HG03139 (cell line): ENCODE data around the gene GSTK1.
"Not testable (repeated sequence)": the region's sequence is repeated elsewhere in the genome, so short reads cannot be mapped to it uniquely, and the experiment has no call there.

Experiments
- ATAC-seq: cut with Tn5 transposase; IDR thresholded peaks from one replicate; pipeline ENCODE4 v1.9.1; 2021; ENCODE audit not compliant: unreplicated experiment

GSTK1 gene

DNA sequence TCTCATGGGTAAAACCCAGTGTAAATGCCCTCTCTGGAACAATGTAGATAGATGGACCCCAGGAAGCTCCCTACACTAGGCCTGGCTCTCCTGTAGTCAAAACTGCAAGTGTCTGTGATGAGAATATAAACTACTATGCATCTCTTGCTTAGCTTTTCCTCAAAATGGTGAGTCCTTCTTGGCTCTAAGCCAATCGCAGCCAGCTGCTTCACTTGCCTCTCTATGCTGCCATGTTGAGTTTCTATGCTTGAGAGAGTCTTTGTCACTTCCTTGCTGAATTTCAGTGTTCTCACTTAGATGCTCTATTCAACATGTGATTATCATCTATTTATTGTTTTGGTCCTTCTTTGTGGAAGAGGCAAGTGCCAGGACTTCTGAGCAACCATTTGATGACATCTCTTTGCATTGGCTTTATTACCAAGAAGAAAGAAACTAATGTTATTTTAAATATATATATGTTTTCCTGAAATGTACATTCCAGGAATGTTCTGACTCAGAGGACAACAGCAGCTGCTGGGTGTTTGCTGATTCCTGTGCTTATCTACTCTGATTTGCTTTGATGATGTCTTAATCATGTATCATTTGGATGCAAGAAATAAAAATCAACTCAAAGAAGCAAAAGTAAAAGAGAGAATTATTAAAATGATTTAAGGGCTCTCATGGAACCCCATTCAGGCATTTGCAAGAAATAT, 24.8 kb upstream of the GSTK1 start:
- ATAC-seq = no peak

DNA sequence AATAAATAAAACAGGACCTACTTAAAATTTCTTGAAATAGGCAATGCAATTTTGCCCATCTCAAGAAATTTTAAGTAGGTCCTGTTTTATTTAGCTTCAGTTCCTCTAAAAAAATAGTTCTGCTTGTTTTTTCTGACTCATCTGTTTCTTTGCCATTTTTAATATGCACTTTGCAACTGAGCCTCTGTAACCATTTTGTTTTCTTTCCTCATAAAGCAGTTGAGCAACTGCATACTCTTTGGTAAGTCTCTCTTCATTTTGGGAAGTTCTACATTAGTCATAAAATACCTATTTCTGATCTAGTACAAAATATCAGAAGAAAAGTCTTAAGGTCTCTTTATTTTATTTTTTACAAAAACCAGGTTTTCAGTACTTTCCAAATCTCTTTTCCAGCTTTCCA, 23.4 kb upstream of the GSTK1 start:
- no peak for ATAC-seq

DNA sequence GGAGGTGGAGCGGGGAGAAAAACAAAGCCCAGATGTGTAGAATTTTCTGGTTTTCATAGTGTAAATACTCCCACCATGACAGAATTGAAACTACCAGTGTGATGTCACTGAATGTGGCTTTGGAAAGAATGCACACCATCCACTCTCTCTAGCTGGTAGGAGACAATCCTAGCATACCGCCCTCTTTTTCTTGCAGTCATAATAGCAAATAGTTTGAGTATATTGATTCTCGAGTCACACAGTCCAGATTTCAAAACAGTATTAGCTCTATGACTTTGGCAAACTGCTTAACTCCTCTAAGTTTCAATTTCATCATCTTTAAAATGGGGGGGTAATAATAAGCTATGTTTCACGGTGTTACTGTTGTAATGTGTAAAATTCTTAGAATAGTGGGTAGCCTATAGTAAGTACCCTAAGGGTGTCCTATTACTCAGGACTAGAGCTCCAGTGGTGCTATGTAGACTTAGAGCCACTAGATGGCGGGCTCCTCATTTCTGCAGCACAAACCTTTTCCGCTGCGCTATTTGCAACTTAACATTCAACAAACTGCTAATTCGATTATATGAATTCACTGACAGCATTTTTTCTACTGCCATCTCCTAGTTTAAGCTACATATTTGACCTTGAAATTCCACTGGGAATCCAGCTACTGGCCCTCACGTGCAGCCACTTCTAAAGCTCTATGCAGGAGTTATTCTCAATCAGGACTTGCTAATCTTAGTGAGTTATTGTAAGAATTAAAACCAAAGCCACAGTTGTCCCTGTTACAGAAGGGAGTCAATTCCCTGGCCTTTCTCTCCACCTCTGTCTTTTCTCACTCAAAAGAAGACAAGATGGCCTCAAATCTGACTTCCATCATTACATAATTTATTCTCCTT, 22.7 kb upstream of the GSTK1 start:
- ATAC-seq = peak; percentile 94

DNA sequence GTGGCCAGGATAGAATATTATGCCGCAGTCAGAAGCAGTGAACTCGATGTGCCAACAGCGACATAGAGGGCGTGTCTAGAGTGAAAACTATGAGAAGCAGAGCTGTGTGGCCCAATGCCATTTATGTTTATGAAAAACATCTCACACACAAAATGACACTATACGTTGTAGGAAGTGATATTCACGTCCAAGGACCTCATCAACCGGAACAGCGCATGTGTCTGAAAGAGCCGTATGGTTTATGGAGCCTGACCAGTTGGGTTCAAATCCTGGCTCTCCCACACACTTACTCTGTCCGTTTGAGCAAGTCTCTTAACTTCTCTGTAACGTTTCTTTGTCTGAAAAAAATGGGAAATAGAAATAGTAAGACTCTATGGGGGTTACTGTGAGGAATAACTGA, 20.9 kb upstream of the GSTK1 start:
- no peak for ATAC-seq

DNA sequence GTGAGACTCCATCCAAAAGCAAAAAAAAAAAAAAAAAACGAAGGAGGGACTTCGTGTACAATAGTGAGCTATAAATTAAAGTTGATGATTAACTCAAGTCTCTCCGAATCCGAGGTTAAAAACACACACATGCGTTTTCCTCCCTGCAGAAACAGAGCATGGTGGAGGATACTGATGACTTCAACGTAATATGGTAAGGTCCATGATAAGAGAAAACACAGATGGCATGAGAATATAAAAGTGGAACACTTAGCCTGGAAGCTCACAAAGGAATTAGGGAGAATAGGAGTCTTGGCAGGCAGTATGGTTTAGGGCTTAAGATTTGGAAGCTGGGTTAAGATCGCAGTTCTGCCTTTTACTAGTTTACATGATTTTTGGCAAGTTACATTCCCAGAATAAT, 20.1 kb upstream of the GSTK1 start:
- no peak for ATAC-seq

DNA sequence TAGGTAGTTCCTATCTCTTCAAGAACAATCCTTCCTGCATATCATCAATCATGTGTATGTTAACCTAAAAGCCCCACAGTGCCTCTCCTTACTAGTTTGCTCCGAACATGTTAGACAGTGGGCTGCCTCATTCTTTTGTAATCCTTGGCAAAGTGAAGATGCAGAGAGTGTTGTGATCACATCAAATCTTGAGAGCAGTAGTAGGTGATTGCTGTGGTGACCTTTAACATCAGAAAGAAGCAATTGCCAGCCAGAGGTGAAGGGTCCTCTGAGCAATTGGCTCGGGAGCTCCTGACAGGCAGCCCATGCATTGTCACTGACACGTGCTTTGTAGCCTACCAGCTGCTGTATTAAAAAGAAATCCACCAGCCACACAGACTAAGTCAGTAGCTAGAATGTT, 19.6 kb upstream of the GSTK1 start:
- no peak for ATAC-seq

DNA sequence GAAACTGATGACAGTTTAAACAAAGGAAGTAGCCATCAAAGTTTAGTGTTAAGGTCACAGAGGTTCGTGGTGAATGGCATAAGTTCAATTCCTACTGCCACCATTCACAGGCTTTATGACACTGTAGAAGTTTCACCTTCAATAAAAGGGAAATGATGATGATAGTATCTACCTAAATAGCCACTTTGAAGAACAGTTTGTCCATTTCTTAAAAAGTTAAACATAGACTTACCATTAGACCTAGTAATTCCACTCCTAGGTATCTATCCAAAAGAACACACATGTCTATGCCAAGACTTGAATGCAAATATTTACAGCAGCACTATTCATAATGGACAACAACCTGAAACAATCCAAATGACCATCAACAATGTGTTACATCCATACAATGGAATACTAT, 18.9 kb upstream of the GSTK1 start:
- no peak for ATAC-seq

DNA sequence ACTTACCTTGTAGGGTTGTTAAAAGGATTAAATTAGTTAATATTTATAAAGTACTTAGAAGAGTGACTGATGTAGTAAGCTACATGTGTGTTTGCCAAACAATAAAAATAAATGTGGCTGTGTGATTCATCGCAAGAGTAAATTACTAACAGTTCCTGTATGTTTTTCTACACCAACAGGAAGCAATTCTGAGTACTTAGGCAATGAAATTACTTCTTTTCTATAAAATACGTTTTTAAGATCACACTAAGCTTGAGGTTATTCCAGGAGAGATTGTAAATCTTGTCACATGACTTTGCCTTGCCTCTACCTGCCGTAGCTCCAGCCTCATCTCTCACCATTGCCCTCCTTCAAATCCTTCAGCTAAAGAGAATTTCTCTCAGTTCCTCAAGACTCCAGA, 18.1 kb upstream of the GSTK1 start:
- no peak for ATAC-seq

DNA sequence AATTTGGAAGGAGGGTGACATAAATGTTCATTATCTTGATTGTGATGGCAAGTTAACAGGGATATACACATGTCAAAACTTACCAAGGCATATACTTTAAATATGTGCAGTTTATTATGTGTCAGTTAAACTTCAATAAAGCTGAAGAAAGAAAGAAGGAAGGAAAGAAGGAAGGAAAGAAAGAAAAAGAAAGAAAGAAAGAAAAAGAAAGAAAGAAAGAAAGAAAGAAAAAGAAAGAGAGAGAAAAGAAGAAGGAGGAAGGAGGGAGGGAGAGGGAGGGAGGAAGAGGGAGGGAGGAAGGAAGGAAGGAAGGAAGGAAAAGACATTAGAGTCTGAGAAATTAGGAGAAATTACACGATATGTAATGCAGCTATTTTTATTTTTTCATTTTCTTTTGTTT, 15.9 kb upstream of the GSTK1 start:
- no peak for ATAC-seq

DNA sequence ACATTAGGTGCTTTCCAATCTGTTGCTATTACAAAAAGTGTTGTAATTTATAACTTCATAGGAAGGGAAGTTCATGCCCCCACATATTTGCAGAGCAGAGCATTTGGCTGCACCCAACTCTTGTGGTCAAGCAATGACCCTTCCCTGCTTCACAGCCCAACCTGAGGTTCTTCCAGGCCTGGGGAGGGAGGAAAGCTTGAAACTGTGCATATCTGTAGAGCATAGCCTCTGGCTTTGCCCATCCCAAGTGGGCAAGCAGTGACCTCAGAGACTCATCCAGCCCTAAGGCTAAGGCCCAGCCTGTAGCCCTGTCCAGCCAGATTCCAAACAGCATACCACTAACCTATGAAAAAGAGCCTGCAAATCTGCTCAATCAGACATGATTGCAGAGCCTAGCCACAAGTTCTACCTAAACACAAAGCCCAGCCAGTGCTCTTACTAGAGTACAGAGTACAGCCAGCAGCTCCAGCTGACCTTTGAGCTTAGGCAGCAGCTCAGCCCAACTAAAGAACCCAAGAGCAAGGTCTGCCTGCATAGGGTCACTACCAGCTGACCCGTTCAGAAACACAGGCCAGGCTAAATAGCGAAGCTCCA, 14.4 kb upstream of the GSTK1 start:
- no peak for ATAC-seq

DNA sequence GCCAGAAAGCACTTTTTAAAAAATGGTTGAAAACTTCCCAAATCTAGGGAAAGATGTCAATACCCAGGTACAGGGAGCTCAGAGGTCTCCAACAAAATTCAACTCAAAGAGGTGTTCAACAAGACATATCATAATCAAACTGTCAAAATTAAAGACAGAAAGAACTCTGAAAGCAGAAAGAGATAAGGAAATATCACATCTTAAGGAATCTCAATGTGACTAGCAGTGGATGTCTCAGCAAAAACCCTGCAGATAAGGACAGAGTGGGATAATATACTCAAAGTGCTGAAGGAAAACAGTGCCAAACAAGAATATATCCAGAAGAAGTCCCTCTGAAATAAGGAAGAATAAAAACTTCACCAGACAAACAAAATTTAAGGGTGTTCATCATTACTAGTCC, 13.0 kb upstream of the GSTK1 start:
- no peak for ATAC-seq

DNA sequence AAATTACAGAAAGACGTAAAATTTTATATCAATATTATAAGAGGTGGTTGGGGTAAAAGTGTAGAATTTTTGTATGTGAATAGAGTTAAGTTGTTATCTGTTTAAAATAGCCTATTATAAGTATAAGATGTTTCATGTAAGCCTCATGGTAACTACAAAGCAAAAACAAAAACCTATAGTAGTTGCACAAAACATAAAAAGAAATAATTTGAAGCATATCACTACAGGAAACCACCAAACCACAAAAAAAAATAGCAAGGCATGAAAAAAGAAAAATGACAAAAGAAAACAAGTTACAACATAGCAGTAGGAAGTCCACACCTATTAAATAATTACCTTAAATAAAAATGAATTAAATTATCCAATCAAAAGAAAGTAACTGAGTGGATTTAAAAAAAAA, 12.4 kb upstream of the GSTK1 start:
- no peak for ATAC-seq

DNA sequence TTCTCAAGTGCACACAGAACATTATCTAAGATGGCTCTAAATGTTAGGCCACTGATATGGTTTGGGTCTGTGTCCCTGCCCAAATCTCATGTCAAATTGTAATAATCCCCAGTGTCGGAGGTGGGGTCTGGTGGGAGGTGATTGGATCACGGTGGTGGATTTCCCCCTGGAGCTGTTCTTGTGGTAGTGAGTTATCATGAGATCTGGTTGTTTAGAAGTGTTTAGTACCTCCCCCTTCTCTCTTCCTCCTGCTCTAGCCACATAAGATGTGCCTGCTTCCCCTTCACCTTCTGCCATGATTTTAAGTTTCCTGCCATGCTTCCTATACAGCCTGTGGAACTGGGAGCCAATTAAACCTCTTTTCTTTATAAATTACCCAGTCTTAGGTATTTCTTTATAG, 11.2 kb upstream of the GSTK1 start:
- ATAC-seq = no peak

DNA sequence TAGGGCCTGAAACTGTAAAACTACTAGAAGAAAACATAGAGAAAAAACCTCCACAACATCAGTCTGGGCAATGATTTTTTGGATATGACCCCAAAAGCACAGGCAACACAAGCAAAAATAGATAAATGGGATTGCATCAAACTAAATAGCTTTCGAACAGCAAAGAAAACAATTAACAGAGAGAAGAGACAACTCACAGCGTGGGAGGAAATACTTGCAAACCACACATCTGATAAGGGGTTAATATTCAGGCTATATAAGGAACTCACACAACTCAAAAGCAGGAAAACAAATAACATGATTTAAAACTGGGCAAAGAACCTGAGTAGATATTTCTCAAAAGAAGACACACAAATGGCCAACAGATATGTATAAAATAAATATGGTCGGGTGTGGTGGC, 7.7 kb upstream of the GSTK1 start:
- no peak for ATAC-seq

DNA sequence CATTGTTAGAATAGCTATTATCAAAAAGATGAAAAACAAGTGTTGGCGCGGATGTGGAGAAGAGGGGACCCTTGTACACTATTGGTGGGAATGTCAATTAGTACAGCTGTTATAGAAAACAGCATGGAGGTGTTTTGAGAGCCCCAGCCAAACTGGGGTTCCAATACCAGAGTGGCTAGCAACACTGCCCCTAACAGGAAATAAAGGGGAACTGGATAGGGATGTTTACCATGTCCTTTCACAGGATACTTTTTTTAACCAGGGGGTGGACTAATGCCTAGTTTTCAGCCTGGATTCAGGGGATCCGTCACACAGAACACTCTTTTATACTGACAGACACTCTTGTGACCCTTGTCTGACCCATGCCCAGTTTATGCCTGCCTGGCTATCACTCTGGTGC, 6.9 kb upstream of the GSTK1 start:
- ATAC-seq = no peak

DNA sequence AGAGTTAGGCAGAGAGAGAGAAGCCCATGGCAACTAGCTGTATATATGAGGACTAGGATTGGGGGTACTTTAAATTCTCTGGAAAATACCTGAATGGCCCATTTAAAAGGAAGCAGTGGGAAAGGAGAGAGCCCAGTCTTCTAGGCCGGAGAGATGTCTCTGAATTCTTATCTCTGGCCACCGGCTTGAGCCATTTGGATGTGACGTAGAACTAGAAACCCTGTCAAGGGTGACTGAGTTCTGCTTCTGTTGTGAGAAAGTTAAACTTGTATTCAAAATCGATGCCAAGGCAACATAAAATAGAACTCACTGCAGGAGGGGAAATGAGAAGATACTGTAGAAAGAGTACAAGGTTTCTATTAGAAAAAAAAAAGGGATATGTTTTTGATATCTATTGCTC, 6.3 kb upstream of the GSTK1 start:
- ATAC-seq = peak; percentile 61

DNA sequence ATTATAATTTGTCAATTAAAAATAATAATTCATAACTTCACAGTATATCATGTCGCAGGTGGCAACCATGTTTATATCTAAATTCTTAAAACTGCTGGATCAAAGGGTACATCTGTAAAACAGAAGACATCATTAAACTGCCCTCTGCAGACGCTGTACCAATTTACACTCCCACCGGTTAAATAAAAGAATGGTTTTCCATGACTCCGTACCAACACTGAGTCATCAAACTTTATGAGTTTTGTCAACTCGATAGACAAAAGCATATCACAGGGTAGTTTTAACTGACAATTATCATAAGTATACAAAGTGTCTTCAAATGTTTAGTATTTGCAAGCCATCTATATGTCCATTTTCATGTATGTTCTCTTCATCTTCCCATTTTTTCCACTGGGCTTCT, 5.7 kb upstream of the GSTK1 start:
- ATAC-seq = no peak

DNA sequence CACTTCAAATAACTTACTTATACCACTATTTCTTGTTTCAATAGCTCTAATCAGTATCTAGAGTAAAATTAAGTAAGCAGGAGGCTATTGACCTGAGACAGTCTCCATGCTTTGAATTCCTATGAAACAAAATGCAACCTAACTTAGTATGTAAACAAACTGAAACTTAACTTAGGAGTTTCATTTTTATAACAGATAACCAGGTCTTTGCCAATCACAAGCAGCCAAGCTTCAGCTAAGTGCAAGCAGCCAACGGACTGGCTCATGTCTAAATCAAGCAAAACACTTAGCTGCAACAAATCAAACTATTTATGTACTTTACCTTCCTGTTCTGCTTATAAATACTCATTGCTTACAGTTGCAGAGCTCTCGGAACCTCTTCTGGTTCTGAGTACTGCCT, 4.4 kb upstream of the GSTK1 start:
- peak; percentile 36 for ATAC-seq

DNA sequence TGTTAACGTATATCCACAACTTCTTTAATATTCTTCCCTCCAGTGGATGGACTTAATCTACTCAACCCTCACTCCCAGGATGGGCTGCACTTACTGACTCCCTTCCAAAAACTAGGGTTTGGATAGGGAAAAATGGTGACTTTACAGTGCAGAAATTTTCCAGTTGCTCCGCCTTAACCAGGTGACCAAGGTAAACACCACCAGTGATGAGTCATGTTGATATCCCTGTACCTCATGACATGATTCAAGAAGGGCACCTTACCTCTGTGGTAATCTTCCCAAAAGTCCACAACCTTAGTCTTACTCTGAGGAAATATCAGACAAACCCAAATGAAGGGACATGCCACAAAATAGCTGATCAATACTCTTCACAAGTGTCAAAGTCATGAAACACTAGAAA, 3.5 kb upstream of the GSTK1 start:
- ATAC-seq = no peak

DNA sequence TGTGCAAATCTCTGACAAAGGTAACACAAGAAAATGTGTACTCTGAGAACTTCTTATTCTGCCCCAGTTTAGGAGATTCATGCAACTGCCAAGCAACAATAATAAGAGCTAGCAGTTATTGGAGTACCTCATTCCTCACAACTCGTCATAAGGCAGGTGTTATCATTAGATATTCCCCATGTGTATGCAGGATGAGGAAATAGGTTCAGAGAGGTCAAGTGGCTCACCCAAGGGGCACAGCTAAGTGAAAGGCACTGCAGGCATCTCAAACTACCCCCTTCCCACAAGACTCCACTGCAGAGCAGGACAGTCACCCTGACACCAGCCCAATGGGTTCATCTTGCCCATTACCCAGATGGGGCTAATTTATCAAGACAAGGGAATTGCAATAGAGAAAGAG, 1.3 kb upstream of the GSTK1 start:
- no peak for ATAC-seq

DNA sequence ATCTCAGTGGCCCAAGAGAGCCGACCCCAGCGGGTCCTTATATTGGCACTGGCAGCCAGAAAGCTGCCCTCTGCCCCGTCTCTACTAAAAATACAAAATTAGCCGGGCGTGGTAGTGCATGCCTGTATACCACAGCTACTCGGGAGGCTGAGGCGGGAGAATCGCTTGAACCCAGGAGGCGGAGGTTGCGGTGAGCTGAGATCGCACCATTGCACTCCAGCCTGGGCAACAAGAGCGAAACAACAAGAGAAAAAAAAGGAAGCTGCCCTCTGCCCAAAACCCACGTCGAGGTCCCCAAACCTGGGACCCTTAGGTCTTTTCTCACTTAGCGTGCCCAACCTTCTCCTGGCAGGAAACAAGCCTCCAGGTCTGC, 941 bp downstream of the GSTK1 start:
- not testable (repeated sequence) for ATAC-seq

DNA sequence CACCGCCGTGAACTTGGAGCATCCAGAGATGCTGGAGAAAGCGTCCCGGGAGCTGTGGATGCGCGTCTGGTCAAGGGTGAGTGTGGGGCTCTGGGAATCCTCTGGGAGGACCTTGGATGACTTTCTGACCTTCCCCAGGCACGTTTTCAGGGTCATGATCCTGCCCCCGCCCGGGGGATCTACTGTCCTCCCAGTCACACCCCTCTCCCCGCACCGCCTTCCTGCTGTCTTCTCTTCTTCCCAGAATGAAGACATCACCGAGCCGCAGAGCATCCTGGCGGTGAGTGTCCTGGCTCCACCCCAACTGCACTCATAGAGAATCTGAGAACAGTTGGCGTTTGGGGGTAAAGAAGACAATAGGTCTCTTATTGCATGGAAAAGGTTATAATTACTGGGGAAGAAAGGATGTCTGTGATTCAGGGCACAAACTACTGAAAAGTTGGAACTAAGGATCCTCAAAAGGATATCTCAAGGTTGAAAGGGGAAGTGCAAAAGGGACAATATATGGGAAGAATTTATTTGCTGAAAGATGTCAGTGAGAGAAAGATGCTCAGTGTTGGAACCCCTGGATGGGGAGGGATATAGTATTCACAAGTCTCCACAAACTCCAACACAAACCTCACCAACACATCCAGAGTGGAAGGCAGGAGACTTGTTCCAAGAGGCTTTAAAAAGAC, 1.9 kb downstream of the GSTK1 start:
- no peak for ATAC-seq
